ENCODE measurements around the gene ARL4A.

DNA sequence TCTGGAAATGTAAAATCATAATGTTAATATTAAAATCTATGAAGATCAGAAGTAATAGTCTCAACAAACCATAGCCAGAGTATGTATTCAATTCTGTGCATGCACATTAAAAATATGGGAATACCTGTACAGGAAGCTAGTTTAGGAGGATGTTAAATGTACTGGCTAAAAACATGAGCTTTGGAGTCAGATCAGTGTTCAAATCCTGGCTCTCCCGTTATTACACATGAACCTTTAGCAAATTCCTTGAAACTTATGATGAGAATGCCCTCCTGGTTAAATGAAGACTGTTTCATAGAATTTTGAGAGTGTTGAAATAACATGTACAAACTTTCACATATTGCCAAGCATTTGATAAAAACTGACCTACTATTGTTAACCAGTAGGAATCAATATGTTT is 4.6 kb downstream of the ARL4A start:
- TF ChIP-seq POU6F1 (CRISPR knock-in tag; IDR thresholded peaks at IDR 0.05; ENCODE audit: borderline replicate concordance, low read depth) (no peak), TCF4 (CRISPR knock-in tag; IDR thresholded peaks at IDR 0.05; ENCODE audit: borderline replicate concordance) (no peak), GLIS3 (CRISPR knock-in tag; IDR thresholded peaks at IDR 0.05) (no peak), TOX (CRISPR knock-in tag; IDR thresholded peaks at IDR 0.05; ENCODE audit: borderline replicate concordance) (no peak), RARB (CRISPR knock-in tag; IDR thresholded peaks at IDR 0.05) (no peak), SNAI2 (CRISPR knock-in tag; IDR thresholded peaks at IDR 0.05) (no peak), PATZ1 (CRISPR knock-in tag; IDR thresholded peaks at IDR 0.05; ENCODE audit: borderline replicate concordance) (no peak), ZNF8 (CRISPR knock-in tag; IDR thresholded peaks at IDR 0.05) (no peak)
- TF ChIP-seq, protein P1, sequence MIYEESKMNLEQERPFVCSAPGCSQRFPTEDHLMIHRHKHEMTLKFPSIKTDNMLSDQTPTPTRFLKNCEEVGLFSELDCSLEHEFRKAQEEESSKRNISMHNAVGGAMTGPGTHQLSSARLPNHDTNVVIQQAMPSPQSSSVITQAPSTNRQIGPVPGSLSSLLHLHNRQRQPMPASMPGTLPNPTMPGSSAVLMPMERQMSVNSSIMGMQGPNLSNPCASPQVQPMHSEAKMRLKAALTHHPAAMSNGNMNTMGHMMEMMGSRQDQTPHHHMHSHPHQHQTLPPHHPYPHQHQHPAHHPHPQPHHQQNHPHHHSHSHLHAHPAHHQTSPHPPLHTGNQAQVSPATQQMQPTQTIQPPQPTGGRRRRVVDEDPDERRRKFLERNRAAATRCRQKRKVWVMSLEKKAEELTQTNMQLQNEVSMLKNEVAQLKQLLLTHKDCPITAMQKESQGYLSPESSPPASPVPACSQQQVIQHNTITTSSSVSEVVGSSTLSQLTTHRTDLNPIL (CRISPR knock-in tag; IDR thresholded peaks at IDR 0.05; ENCODE audit: low read depth), result no peak

Data from SK-N-SH treated with all-trans-retinoic acid at 6 μM for 48 hours (cell line).